ENCODE data around the gene IGSF8. TPM values are rescaled to one million over a fixed set of nuclear protein-coding genes. Genes with fewer than 3 reads are reported as not detected.

Gene IGSF8
- total RNA-seq, 1 donor from 2014 or later: 37.5 TPM

- TF ChIP-seq CTCF (IDR thresholded peaks at IDR 0.05): peak; percentile 64
- Histone ChIP-seq H3K9me3 (no peaks in the 10 kb centered on the region), H3K36me3 (no peaks in the 10 kb centered on the region), H3K4me1 (no peaks in the 10 kb centered on the region), H3K27me3 (peaks cover 45% of the 10 kb centered on the region), H3K4me3 (peak overlapping the region; percentile 21), H3K27ac (no peak overlapping the region)
- intact Hi-C loops (cut with DNase I): no loop called here
- peak; percentile 90 for DNase-seq
- ATAC-seq: peak; percentile 90
Measured at GRCh38 chr1:160083968-160084770, 14.2 kb downstream of the IGSF8 start.

GRCh38 chr1:160082926-160083325, 15.5 kb downstream of the IGSF8 start:
- H3K9me3 ChIP-seq: no peaks in the 10 kb centered on the region
- ATAC-seq: no peak

GRCh38 chr1:160082487-160082886, 15.9 kb downstream of the IGSF8 start:
- no peak for TF ChIP-seq CTCF (IDR thresholded peaks at IDR 0.05)
- Histone ChIP-seq H3K4me3 (no peak overlapping the region), H3K4me1 (no peaks in the 10 kb centered on the region), H3K27ac (no peak overlapping the region), H3K9me3 (no peaks in the 10 kb centered on the region), H3K36me3 (no peaks in the 10 kb centered on the region), H3K27me3 (peaks cover 62% of the 10 kb centered on the region)
- DNase-seq: peak; percentile 8
- no peak for ATAC-seq
- intact Hi-C loops (cut with DNase I): no loop called here

More at GRCh38 chr1:160082926-160083325, 15.5 kb downstream of the IGSF8 start:
- no peak overlapping the region for H3K4me3 ChIP-seq
- TF ChIP-seq CTCF (IDR thresholded peaks at IDR 0.05): no peak
- H3K27me3 ChIP-seq: peaks cover 57% of the 10 kb centered on the region
- H3K27ac ChIP-seq: no peak overlapping the region
- intact Hi-C loops (cut with DNase I): no loop called here
- peak; percentile 15 for DNase-seq
- H3K36me3 ChIP-seq: no peaks in the 10 kb centered on the region
- H3K4me1 ChIP-seq: no peaks in the 10 kb centered on the region

- DNase-seq: peak; percentile 52
- intact Hi-C loops (cut with DNase I): no loop called here
- peaks cover 63% of the 10 kb centered on the region for H3K27me3 ChIP-seq
- H3K4me1 ChIP-seq: no peaks in the 10 kb centered on the region
- no peak for TF ChIP-seq CTCF (IDR thresholded peaks at IDR 0.05)
- no peaks in the 10 kb centered on the region for H3K36me3 ChIP-seq
- no peak within 1 kb of the TSS for H3K4me3 ChIP-seq
- no peak within 1 kb of the TSS for H3K27ac ChIP-seq
- no peak for ATAC-seq
- H3K9me3 ChIP-seq: no peaks in the 10 kb centered on the region
Measured at GRCh38 chr1:160081261-160081936, 17.0 kb downstream of the IGSF8 start, which contains the start of gene KCNJ9. Gene KCNJ9 (plus strand): TSS chr1:160081538. CDS start chr1:160084031, 2,493 bp downstream.

GRCh38 chr1:160080381-160081100, 17.9 kb downstream of the IGSF8 start:
- H3K27ac ChIP-seq: no peak overlapping the region
- peaks cover 63% of the 10 kb centered on the region for H3K27me3 ChIP-seq
- no peak for TF ChIP-seq CTCF (IDR thresholded peaks at IDR 0.05)
- intact Hi-C loops (cut with DNase I): no loop called here
- H3K4me1 ChIP-seq: no peaks in the 10 kb centered on the region
- DNase-seq (peak; percentile 18), ATAC-seq (no peak)
- no peaks in the 10 kb centered on the region for H3K9me3 ChIP-seq
- no peak overlapping the region for H3K4me3 ChIP-seq
- H3K36me3 ChIP-seq: no peaks in the 10 kb centered on the region
